T1000 (cell line): ENCODE results near the gene RASSF10.

Source experiments
- DNase-seq: peaks from one replicate; lab custom pipeline; 2025; ENCODE audit warnings: mixed read lengths; lab: John Stamatoyannopoulos, UW

Gene RASSF10

GRCh38 chr11:13008625-13009475 is at the start of gene RASSF10:
Gene RASSF10 (plus strand): TSS chr11:13009316. CDS start chr11:13009577, 261 bp downstream.
- peak; percentile 50 for DNase-seq

- DNase-seq: no peak
Observed at GRCh38 chr11:12961615-12962014, 47.5 kb upstream of the RASSF10 start.

GRCh38 chr11:12962306-12962705 is 46.8 kb upstream of the RASSF10 start:
- DNase-seq: no peak

- no peak for DNase-seq
Observed at GRCh38 chr11:12963051-12963450, 46.1 kb upstream of the RASSF10 start.

DNA sequence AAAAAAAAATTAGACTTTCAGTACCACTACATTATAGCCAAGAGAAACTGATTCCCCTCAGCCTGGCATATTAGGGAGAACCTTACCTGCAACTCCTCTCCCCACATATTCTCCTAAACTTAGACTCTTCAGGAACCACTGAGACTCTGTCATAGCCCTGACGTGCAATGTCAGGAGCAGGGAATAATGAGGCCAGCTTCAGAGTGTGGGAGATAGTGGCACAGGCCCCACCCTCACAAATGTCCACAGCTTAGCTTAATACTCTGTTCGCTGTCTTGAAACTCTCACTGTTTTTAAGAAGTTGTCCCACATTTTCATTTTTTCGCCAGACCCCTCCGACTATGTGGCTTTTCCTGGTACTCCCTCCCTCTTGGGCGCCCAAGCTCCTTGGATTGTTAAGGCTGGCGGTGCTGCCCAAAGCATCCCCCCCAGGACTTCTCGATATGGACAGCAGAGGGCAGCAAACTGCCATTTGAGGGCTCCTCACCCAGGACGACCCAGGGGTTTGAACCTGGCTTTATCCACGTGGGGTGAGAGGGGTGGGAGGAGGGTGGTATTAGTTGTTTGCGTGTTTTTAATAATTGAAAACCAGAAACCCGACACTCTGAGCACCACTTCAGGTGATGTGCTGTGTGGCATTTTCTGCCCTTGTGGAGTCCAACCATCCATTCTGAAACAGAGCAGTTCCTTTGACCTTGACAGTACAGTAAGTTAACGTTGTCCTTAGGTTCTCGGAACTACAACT is 45.2 kb upstream of the RASSF10 start:
- DNase-seq: peak; percentile 57

- no peak for DNase-seq
Observed at GRCh38 chr11:12964650-12965049, 44.5 kb upstream of the RASSF10 start.

DNA sequence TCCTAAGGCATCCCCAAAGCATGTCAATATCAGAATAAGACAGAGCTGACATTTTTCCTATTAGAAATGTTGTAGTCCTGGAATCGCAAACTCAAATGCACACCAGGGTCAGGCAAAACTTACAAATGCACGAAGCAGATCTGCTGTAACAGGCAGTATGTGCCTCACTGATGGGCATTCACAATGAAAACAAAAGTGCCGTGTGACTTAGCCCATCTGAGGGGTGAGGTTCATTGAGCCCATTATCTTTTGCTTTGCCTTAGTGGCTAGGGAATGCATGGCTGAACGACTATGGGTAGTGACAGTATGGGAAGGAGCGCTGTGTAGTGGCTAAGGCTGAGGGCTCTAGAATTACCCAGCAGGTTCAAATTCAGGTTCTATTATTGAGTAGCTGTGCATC is 43.1 kb upstream of the RASSF10 start:
- no peak for DNase-seq

DNA sequence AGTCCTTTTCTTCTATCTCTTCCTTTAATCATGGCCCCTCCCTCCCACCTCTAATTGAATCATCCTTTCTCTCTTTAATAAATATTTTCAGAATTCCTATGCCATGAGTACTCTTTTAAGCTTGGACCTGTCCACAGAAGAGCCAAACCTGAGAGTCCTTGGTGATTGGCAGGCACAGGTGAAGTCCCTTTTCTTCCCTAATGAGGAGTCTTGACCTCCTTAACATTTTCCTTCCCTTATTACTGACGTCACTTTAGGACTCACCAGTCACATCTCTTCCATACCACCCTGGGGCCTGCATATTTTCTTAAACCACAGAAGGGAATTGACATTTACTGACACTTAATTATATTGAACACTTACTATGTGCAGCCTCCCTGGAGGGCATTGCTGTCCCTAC is 41.0 kb upstream of the RASSF10 start:
- no peak for DNase-seq

GRCh38 chr11:12968826-12969225 is 40.3 kb upstream of the RASSF10 start:
- no peak for DNase-seq

DNA sequence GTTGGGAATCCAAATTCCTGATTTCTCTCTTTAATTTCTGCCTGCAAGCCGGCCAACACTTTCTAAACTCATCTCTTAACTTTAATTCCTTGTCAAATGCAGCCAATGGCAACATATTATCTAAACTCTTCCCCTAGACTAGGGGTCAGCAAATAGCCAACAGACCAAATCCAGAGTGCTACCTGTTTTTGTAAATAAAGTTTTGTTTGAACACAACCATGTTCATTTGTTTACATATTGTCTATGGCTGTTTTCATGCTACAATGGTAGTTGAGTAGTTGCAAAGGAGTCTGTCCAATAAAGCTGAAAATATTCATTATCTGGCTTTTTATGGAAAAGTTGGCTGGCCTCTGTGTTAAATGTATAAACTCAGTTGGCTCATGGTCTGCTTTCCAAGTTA is 37.2 kb upstream of the RASSF10 start:
- DNase-seq: no peak

- no peak for DNase-seq
Observed at GRCh38 chr11:12973528-12974181, 35.5 kb upstream of the RASSF10 start.

- DNase-seq: no peak
Observed at GRCh38 chr11:12975195-12975594, 33.9 kb upstream of the RASSF10 start.

- DNase-seq: no peak
Observed at GRCh38 chr11:12979928-12980689, 29.0 kb upstream of the RASSF10 start.

DNA sequence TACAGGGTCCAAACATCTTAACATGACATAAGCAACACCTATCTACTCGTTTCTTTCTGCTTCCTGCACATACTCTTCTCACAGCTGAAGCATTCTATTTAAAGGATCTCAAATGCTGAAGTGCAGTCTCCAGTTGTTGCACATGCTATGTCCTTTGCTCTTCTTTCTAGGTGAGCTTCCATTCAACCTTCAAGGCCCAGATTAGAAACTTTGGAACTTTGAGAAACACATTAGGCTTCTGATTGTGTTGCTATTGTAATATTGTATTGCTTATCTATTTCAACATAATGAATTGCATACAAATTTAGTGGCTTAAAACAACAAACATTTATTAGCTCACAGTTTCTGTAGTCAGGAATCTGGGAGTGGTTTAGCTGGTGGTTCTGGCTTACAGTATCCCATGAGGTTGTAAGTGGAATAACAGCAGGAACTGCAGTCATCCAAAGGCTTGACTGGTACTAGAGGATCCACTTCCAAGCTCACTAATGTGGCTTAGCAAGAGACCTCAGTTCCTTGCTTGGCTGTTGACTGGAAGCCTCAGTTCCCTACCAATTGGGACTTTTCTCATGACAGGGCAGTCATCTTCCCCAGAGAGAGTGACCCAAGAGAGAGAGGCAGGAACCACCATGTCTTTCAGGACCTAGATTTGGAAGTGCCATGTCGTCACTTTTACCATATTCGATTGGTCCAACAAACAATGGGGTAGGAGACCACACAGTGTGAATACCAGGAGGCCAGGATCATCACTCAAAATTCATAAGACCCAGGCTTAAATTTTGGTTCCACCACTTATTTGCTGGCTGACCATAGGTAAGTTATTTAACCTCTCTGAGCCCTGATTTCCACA is 27.2 kb upstream of the RASSF10 start:
- no peak for DNase-seq

DNA sequence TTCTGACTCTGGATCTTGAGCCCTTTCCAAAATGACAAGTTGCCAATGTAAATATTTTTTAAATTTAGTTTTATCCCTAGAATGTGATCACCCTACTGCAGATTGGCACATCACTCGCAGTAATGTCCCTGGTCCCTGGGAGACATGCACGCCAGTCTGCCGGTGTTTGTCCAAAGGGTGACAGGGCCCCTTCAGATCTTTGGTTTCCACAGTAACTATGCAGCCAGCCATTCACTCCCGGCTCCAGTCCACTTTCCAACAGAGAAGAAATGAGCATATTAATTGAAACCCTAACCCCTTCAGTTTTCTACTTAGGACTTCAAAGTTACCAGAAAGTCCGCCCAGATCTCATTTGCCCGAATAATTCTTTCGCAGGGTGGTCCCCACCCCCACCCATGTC is 25.8 kb upstream of the RASSF10 start:
- no peak for DNase-seq

- no peak for DNase-seq
Observed at GRCh38 chr11:12986194-12986898, 22.8 kb upstream of the RASSF10 start.

- no peak for DNase-seq
Observed at GRCh38 chr11:12989428-12990161, 19.5 kb upstream of the RASSF10 start.

DNA sequence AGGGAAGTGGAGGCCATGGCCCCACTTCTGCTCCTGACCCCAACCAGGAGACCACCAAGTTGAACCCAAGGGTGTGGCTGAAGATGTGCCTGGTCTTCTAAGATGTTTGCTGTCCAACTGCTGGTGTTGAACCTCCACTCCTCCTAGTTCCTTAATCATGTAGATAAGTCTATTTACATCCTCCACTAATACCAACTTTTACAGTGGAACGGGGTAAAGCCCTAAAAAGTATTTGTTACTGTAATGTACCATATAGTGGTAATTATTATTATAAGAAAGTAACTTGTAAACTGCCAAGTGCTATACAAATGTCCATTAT is 19.0 kb upstream of the RASSF10 start:
- DNase-seq: no peak

- DNase-seq: no peak
Observed at GRCh38 chr11:12991426-12991825, 17.7 kb upstream of the RASSF10 start.

GRCh38 chr11:12993626-12994025 is 15.5 kb upstream of the RASSF10 start:
- DNase-seq: no peak
